Ramos (cell line): ENCODE results near the gene ELMO2.
"Not testable (repeated sequence)": the region's sequence is repeated elsewhere in the genome, so short reads cannot be mapped to it uniquely, and the experiment has no call there.

ENCODE experiments used
- in situ Hi-C: fragments of 300-500 bp; cut with MboI; formaldehyde crosslinking; loops from one replicate; pipeline ENCODE4 v1.14.3; 2022; ENCODE audit warnings: low sequenced_read_pairs; ENCODE audit not compliant: unreplicated experiment

Gene ELMO2

DNA sequence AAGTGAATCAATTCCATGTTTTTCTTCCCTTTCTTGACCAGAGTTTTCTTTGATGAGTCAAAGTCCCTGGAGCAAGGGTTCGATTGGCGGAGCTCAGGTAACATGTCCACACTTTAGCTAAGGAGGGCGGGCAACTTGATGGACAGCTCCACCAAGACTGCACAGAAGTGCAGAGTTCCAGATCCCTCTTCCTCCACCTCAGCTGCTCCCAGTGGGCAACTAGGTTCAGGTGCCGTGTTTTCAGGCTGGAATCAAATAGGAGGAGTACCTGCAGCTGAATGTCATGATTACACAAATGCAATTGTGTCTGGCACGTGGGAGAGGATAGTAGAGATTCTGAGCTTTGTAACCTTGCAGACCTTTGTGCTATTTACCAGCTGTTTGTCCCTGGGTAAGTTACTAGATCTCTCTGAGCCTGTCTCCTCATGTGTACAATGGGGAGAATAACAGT, 1.9 kb upstream of the ELMO2 start:
- in situ Hi-C loops, result no loop called here

DNA sequence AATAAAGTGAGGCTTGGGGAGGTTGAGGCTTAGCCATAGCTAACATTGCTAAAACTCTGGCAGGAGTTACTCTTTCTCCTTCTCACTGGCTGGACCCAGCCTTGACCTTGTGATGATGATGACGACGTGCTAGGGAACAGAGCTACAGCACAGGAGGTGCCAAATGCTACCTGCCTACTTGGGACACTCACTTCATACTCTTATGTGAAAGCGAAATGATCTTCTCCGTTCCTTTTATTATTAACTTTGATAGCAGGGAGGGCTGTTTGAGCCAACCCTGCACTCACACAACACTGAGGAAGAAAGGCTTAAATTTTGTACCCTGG, 1.2 kb upstream of the ELMO2 start:
- in situ Hi-C loops, result no loop called here

GRCh38 chr20:46406986-46407670, 713 bp upstream of the ELMO2 start:
- in situ Hi-C loops, result no loop called here

- in situ Hi-C loops, result loop anchor here (5.0 kb wide), 1 partner anchor 40 kb away; no protein-coding TSS in a partner anchor
Observed at GRCh38 chr20:46402331-46402811, 4.0 kb downstream of the ELMO2 start.

GRCh38 chr20:46401478-46401860, 4.9 kb downstream of the ELMO2 start:
- in situ Hi-C loops, result loop anchor here (5.0 kb wide), 1 partner anchor 39 kb away; no protein-coding TSS in a partner anchor

DNA sequence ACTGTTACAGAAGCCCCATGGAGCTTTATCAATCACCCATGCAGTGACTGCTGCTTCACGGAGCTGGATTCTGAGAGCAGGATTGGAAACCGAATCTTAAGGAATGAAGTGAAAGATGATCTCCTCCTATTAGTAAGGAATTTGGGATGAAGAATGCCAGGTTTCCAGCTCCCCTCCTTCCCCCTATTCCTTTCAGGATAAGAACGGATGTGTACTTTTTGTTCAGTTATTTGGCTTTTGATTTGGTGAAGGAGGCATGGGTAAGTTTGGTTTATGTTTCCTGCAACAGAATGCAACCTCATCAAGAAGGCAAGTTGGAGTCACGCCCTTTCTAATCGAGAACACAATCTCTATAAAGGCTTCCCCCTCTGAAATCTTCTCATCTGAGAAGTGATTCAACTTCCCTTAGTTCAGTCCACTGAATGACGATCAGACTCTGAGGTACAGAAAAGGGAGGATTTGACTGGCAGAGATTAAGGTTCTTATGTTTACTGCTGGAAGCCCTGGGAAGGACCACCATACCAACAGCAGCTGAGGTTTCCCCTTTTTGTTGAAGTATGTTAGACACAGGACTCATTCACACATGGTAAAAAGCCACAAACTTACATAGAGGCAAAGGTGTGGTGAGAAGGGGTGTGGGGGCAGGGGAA, 5.5 kb downstream of the ELMO2 start:
- in situ Hi-C loops, result loop anchor here (5.0 kb wide), 1 partner anchor 39 kb away; no protein-coding TSS in a partner anchor

- in situ Hi-C loops, result loop anchor here (5.0 kb wide), 1 partner anchor 38 kb away; no protein-coding TSS in a partner anchor
Observed at GRCh38 chr20:46400253-46400652, 6.2 kb downstream of the ELMO2 start.

DNA sequence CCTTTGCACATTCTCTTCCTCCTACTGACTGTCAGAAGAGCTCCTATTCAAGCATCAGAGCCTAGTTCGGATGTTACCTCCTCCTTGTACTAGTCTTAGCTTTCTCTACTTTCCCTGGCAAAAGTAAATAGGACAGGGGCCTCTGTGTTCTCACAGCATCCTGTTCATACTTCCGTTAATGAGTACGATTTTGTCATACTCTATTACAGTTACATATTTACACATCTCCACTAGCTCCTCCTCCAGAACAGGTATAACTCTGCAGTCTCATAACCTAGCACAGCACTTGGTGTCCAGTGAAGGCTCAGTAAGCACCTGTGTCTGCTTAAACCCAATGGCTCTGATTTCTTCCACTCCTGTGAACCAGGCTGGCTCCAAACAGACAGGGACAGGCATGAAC, 7.0 kb downstream of the ELMO2 start:
- in situ Hi-C loops, result no loop called here

- in situ Hi-C loops, result no loop called here
Observed at GRCh38 chr20:46398963-46399362, 7.5 kb downstream of the ELMO2 start.

DNA sequence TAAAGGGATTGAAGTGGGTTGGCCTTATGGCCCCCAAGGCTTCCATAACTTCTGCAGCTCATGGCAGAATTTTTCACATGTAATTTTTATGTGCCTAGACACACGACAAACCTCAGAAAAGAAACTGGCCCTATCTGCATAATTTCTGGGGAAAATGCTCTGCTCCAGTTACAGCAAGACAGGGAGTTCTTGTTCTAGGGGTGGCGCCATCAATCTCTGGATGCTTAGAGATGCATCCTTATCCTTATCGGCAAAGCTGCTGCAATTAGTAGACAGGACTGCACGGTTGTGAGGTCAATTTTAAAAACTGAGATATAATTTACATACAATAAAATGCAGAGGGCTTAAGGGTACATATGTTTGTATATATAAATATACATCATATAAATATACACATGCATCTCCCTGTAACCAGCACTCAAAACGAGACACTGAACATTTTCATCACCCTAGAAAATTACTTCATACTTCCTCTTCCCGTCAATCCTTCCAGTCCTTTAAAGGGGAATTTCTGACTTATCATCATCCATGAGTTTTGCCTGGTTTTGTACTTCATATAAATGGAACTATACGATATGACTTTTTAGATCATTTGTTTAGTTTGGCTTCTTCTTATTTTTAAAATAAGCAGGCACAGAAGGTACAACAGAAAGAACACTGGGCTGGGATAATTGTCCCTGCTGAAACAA, 10.2 kb downstream of the ELMO2 start:
- in situ Hi-C loops, result no loop called here

- in situ Hi-C loops, result no loop called here
Observed at GRCh38 chr20:46394872-46395760, 11.3 kb downstream of the ELMO2 start.

DNA sequence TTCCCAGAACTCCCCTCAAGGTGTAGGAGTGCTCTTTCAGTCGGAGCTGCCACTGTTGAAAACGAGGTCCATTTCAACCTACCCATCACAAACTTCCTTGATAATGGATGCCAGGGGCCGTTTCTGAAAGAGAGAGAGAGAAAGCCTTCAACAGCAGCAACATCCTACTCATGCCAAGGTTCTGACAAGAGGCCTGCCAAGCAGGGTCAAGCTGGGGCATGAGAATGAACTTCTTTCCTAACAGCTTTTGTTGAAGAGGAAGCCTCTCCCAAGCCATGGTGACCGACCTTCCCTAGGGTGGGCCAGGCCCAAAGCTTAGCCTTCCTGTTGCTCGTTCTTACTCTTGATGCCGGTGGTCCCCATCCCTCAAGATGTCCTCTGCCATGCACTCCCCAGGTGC, 12.4 kb downstream of the ELMO2 start:
- in situ Hi-C loops, result no loop called here

GRCh38 chr20:46388937-46389336, 17.5 kb downstream of the ELMO2 start:
- in situ Hi-C loops, result no loop called here

DNA sequence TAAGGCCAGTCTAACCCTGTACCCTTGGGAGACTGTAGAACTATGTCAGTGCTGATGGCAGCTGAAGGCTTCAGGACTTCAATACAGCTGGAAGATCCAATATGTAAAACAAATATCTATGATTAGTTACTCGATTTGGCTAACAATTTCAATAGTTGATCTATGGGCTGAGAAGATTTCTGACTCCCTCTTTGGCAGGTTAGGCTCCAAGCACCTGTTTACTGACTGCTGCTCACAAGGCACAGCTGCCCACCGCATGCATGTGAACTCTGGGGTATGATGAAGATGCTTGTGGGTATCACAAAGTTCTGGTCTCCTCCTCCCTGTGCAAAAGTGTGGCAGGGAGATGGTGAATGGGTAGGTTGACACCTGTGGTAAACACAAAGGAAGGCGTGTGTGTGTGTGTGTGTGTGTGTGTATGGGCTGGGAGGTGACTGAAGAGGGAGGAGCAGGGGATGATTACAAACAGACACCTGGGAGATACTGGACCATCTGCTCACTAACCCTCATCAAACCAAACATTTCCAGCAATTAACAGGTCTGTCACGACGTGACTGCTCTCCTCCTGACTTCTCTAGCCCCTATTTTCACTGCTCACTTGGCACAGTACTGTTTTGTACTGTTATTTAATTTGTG, 18.1 kb downstream of the ELMO2 start:
- in situ Hi-C loops, result no loop called here

DNA sequence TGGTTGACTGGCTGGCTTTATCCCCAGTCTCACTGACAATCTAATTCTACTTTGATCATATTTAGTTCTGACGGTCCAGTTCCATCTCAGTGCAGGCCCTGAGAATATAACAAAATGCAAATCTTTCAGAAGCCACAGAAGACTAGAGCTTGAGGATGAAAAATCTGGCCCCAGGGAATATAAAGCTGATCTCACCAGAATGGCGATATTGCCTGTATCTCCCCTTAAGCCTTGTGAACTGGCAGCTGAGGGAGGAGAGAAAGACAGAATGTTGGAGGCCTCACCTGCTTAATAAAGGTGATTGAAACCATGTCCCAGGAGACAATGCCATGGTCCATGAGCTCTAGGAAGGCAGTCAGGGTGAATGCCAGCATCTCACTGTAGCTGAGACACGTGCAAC, 19.4 kb downstream of the ELMO2 start:
- in situ Hi-C loops, result not testable (repeated sequence)

- in situ Hi-C loops, result no loop called here
Observed at GRCh38 chr20:46378412-46379009, 27.9 kb downstream of the ELMO2 start.

DNA sequence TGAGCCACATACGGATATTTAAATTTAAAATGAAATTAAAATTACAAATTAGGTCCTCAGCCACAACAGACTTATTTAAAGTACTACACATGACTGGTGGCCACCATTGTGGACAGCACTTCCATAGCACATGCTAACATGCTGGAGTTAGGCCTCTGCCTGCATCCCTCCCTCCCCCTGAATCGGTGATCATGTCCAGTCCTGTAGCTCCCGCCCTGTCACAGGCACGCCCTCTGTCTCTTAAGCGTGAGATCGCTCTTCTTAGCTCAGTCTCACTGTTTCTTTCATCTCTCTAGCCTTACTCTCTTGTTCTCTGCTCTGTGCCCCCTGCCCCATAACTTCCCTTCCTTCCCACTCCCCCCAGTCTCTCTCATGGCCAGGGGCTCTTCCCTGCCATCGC, 28.9 kb downstream of the ELMO2 start:
- in situ Hi-C loops, result no loop called here

DNA sequence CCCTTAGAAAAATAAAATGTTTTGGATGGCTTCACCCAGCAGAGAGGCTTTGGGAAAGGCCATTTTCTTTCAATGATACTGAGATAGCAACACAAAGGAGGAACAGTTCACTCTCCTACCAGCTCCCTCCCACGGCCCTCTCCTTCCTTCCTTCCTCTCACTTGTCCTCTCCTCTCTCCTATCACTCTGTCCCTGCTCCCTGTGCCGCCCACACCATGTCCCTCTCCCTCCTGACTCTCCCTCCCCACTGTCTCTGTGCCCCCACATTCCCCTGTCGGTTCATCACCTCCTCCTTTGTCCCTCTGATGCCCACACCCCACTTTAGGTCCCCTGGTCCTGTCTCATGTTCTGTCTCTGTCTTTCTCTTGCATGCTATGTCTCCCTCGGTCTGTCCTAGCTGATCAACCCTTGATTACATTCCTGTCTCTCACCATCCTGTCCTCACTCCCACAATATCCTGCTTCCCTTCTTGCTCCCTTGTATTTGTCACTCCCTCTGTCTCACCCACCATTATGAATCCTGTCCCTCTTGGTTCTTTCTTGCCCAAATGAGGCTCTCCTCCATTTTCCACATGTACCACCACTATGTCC, 30.1 kb downstream of the ELMO2 start:
- in situ Hi-C loops, result no loop called here

DNA sequence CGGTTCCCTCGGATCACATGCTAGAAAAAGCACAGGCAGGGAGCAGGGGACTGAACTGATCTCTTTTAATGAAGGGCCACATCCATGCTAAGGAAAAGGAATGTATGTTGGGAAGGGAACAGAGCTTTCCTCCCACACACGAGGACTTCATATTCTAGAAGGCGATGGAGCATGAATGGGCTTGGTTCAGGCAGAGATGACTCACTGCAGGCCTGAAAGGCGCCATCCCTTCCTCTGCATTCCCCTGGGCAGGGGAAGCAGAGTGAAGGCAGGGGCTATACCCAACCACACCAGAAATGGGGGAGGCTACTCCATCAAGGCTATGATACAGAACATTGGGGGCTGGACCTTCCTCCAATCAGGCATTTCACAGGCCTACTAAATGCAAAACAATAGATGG, 30.6 kb downstream of the ELMO2 start:
- in situ Hi-C loops, result no loop called here
